Measurements from ENCODE around the gene C1QA. TPM values are rescaled to one million over a fixed set of nuclear protein-coding genes. Genes with fewer than 3 reads are reported as not detected.

C1QA gene
- total RNA-seq, 5 donors from 2014 or later (not counting 1 experiment from before 2014, with no cell fraction given): 0.33 to 1.3 (median 0.93) TPM; not detected in 1

- Mint-ChIP-seq H3K9me3 (no peaks in the 10 kb centered on the region), H3K4me1 (no peaks in the 10 kb centered on the region), H3K27me3 (peaks cover 15 to 23% of the 10 kb centered on the region in 2 donors), H3K27ac (no peak overlapping the region), H3K4me3 (no peak overlapping the region), H3K36me3 (no peaks in the 10 kb centered on the region)
- no peak for ATAC-seq (replicated peaks in 1 of 4)
- H3K27me3 ChIP-seq (replicated peaks in 1 of 2; ENCODE audit: control insufficient read depth in 2 of 2, extremely low read depth in 1 of 2, insufficient read depth in 2 of 2, low read length in 1 of 2): peaks cover 0 to 49% of the 10 kb centered on the region in 2 experiments
- POLR2A ChIA-PET: no interaction called here
- no peak for DNase-seq
- H3K36me3 ChIP-seq (ENCODE audit: control insufficient read depth in 2 of 2, extremely low read depth in 1 of 2, insufficient read depth in 1 of 2, low read length in 1 of 2): no peaks in the 10 kb centered on the region
- 70% methylated on average over 6 of the region's 15 CpGs for WGBS (ENCODE audit: insufficient coverage)
- CTCF ChIA-PET: no interaction called here
- no peak overlapping the region for H3K27ac ChIP-seq (ENCODE audit: low read length)
- H3K9me3 ChIP-seq: no peaks in the 10 kb centered on the region
- H3K4me3 ChIP-seq (ENCODE audit: control insufficient read depth in 1 of 2, extremely low read depth in 1 of 2, low read length in 1 of 2): no peak overlapping the region
- no peaks in the 10 kb centered on the region for H3K4me1 ChIP-seq (ENCODE audit: control insufficient read depth in 1 of 2, extremely low read depth in 1 of 2, insufficient read depth in 2 of 2, low read length in 2 of 2)
Observed at GRCh38 chr1:22681556-22682276, 45.3 kb downstream of the C1QA start.

- no peak for ATAC-seq (replicated peaks in 1 of 4)
- Histone ChIP-seq H3K27ac (ENCODE audit: low read length) (no peak overlapping the region), H3K9me3 (no peaks in the 10 kb centered on the region), H3K4me3 (ENCODE audit: control insufficient read depth in 1 of 2, extremely low read depth in 1 of 2, low read length in 1 of 2) (no peak overlapping the region), H3K27me3 (replicated peaks in 1 of 2; ENCODE audit: control insufficient read depth in 2 of 2, extremely low read depth in 1 of 2, insufficient read depth in 2 of 2, low read length in 1 of 2) (peaks cover 0 to 39% of the 10 kb centered on the region in 2 experiments), H3K4me1 (ENCODE audit: control insufficient read depth in 1 of 2, extremely low read depth in 1 of 2, insufficient read depth in 2 of 2, low read length in 2 of 2) (no peaks in the 10 kb centered on the region), H3K36me3 (ENCODE audit: control insufficient read depth in 2 of 2, extremely low read depth in 1 of 2, insufficient read depth in 1 of 2, low read length in 1 of 2) (no peaks in the 10 kb centered on the region)
- no peak overlapping the region for H3K4me3 Mint-ChIP-seq
- no peaks in the 10 kb centered on the region for H3K9me3 Mint-ChIP-seq
- CTCF ChIA-PET: no interaction called here
- no peak overlapping the region for H3K27ac Mint-ChIP-seq
- DNase-seq: no peak
- H3K27me3 Mint-ChIP-seq: peaks cover 24 to 34% of the 10 kb centered on the region in 2 donors
- no peaks in the 10 kb centered on the region for H3K4me1 Mint-ChIP-seq
- WGBS (ENCODE audit: insufficient coverage): no CpG with 5 or more reads among the region's 1 CpG
- POLR2A ChIA-PET: no interaction called here
- no peaks in the 10 kb centered on the region for H3K36me3 Mint-ChIP-seq
Observed at GRCh38 chr1:22683547-22683946, 47.1 kb downstream of the C1QA start.

- 86% methylated on average over 10 of the region's 10 CpGs for WGBS (ENCODE audit: insufficient coverage)
- Histone ChIP-seq H3K9me3 (no peaks in the 10 kb centered on the region), H3K4me3 (ENCODE audit: control insufficient read depth in 1 of 2, extremely low read depth in 1 of 2, low read length in 1 of 2) (no peak overlapping the region), H3K4me1 (ENCODE audit: control insufficient read depth in 1 of 2, extremely low read depth in 1 of 2, insufficient read depth in 2 of 2, low read length in 2 of 2) (no peaks in the 10 kb centered on the region), H3K27ac (ENCODE audit: low read length) (no peak overlapping the region), H3K27me3 (replicated peaks in 1 of 2; ENCODE audit: control insufficient read depth in 2 of 2, extremely low read depth in 1 of 2, insufficient read depth in 2 of 2, low read length in 1 of 2) (peaks cover 0 to 33% of the 10 kb centered on the region in 2 experiments), H3K36me3 (ENCODE audit: control insufficient read depth in 2 of 2, extremely low read depth in 1 of 2, insufficient read depth in 1 of 2, low read length in 1 of 2) (no peaks in the 10 kb centered on the region)
- ChIA-PET CTCF (no interaction called here), POLR2A (no interaction called here)
- peaks cover 24 to 37% of the 10 kb centered on the region in 2 donors for H3K27me3 Mint-ChIP-seq
- H3K4me1 Mint-ChIP-seq: no peaks in the 10 kb centered on the region
- H3K9me3 Mint-ChIP-seq: no peaks in the 10 kb centered on the region
- ATAC-seq (replicated peaks in 1 of 4): no peak
- H3K36me3 Mint-ChIP-seq: no peaks in the 10 kb centered on the region
- H3K4me3 Mint-ChIP-seq: no peak overlapping the region
- H3K27ac Mint-ChIP-seq: no peak overlapping the region
- no peak for DNase-seq
Observed at GRCh38 chr1:22685591-22686059, 49.2 kb downstream of the C1QA start.

GRCh38 chr1:22687191-22687590, 50.8 kb downstream of the C1QA start:
- ATAC-seq (replicated peaks in 1 of 4) (no peak), DNase-seq (no peak)
- no peaks in the 10 kb centered on the region for H3K4me1 ChIP-seq (ENCODE audit: control insufficient read depth in 1 of 2, extremely low read depth in 1 of 2, insufficient read depth in 2 of 2, low read length in 2 of 2)
- WGBS (ENCODE audit: insufficient coverage): 67% methylated on average over 1 of the region's 2 CpGs
- CTCF ChIA-PET: no interaction called here
- H3K36me3 Mint-ChIP-seq: no peaks in the 10 kb centered on the region
- no peak overlapping the region for H3K4me3 Mint-ChIP-seq
- peaks cover 24 to 37% of the 10 kb centered on the region in 2 donors for H3K27me3 Mint-ChIP-seq
- H3K9me3 ChIP-seq: no peaks in the 10 kb centered on the region
- no peak overlapping the region for H3K27ac Mint-ChIP-seq
- no peak overlapping the region for H3K27ac ChIP-seq (ENCODE audit: low read length)
- no peak overlapping the region for H3K4me3 ChIP-seq (ENCODE audit: control insufficient read depth in 1 of 2, extremely low read depth in 1 of 2, low read length in 1 of 2)
- H3K27me3 ChIP-seq (replicated peaks in 1 of 2; ENCODE audit: control insufficient read depth in 2 of 2, extremely low read depth in 1 of 2, insufficient read depth in 2 of 2, low read length in 1 of 2): peaks cover 0 to 25% of the 10 kb centered on the region in 2 experiments
- no peaks in the 10 kb centered on the region for H3K4me1 Mint-ChIP-seq
- H3K36me3 ChIP-seq (ENCODE audit: control insufficient read depth in 2 of 2, extremely low read depth in 1 of 2, insufficient read depth in 1 of 2, low read length in 1 of 2): no peaks in the 10 kb centered on the region
- H3K9me3 Mint-ChIP-seq: no peaks in the 10 kb centered on the region
- POLR2A ChIA-PET: no interaction called here

GRCh38 chr1:22688466-22688865, 52.0 kb downstream of the C1QA start:
- no peak overlapping the region for H3K27ac Mint-ChIP-seq
- no peak overlapping the region for H3K4me3 Mint-ChIP-seq
- ChIA-PET POLR2A (no interaction called here), CTCF (interaction anchor here in 1 of 2 donors (0.7 kb wide), 1 partner anchor 33 kb away, joined by 3 read pairs; no protein-coding TSS in a partner anchor)
- Histone ChIP-seq H3K36me3 (ENCODE audit: control insufficient read depth in 2 of 2, extremely low read depth in 1 of 2, insufficient read depth in 1 of 2, low read length in 1 of 2) (no peaks in the 10 kb centered on the region), H3K27me3 (replicated peaks in 1 of 2; ENCODE audit: control insufficient read depth in 2 of 2, extremely low read depth in 1 of 2, insufficient read depth in 2 of 2, low read length in 1 of 2) (peaks cover 0 to 23% of the 10 kb centered on the region in 2 experiments), H3K9me3 (no peaks in the 10 kb centered on the region), H3K4me3 (ENCODE audit: control insufficient read depth in 1 of 2, extremely low read depth in 1 of 2, low read length in 1 of 2) (no peak overlapping the region), H3K4me1 (ENCODE audit: control insufficient read depth in 1 of 2, extremely low read depth in 1 of 2, insufficient read depth in 2 of 2, low read length in 2 of 2) (no peaks in the 10 kb centered on the region), H3K27ac (ENCODE audit: low read length) (no peak overlapping the region)
- H3K9me3 Mint-ChIP-seq: no peaks in the 10 kb centered on the region
- no peak for ATAC-seq (replicated peaks in 1 of 4)
- no peaks in the 10 kb centered on the region for H3K4me1 Mint-ChIP-seq
- H3K36me3 Mint-ChIP-seq: no peaks in the 10 kb centered on the region
- DNase-seq: no peak
- peaks cover 23 to 36% of the 10 kb centered on the region in 2 donors for H3K27me3 Mint-ChIP-seq

Other genes starting within 250 kb of the C1QA start
- 10 to 100 TPM; 42.6 to 62.9 (median 54.1) TPM for gene ZBTB40, start 184.8 kb upstream of the C1QA start, total RNA-seq
- under 1 TPM in 2 of 5 donors, not detected in 3; 0.09 to 0.15 TPM for gene EPHA8, start 73.1 kb upstream of the C1QA start, total RNA-seq
- 1 to 10 TPM in 1 of 5 donors, under 1 TPM in 2, not detected in 2; 0.62 to 1.9 (median 0.96) TPM for gene C1QC, start 7.0 kb downstream of the C1QA start, total RNA-seq
- 1 to 10 TPM in 3 of 5 donors, not detected in 2; 1.1 to 1.3 (median 1.2) TPM for gene C1QB, start 16.6 kb downstream of the C1QA start, total RNA-seq
- under 1 TPM in 3 of 5 donors, not detected in 2; 0.06 to 0.20 (median 0.12) TPM for gene EPHB2, start 74.2 kb downstream of the C1QA start, total RNA-seq